Caco-2 (cell line): ENCODE results near the gene ATP6V1F. TPM values are rescaled to one million over a fixed set of nuclear protein-coding genes. Genes with fewer than 3 reads are reported as not detected.

Experiments
- BruUV-seq: library from RNA; stranded (reverse); fragments of 400-500 nt; replicated peaks from 2 replicates; lab custom pipeline; 2021; lab: Mats Ljungman, UMichigan
- CTCF ChIA-PET: fragments of 300-600 bp; sonication (Branson Sonifier 250); formaldehyde crosslinking; loops from one replicate; lab custom pipeline; 2022; ENCODE audit warnings: antibody characterized with exemption; lab: Charles Lee
- POLR2A ChIA-PET: fragments of 300-600 bp; sonication (Branson Sonifier 250); formaldehyde crosslinking; loops from one replicate; lab custom pipeline; 2022; ENCODE audit warnings: antibody characterized with exemption; lab: Charles Lee
- DNase-seq, 2 experiments: peaks; one replicate each; pipeline versions ENCODE4 v3.0.0 to v3.0.0-alpha.2; 2020 to 2022
- H3K27me3 ChIP-seq: replicated peaks from 2 replicates; pipeline ENCODE4 v1.6.0; 2011; ENCODE audit warnings: low read length; ENCODE audit not compliant: control insufficient read depth, insufficient read depth
- H3K36me3 ChIP-seq: 2 replicates; pipeline ENCODE4 v1.5.1; 2011; ENCODE audit warnings: low read length; ENCODE audit not compliant: control insufficient read depth, insufficient read depth
- H3K4me1 ChIP-seq: fragments of 250-450 bp; sonication (Bioruptor Pico); 2 replicates; pipeline ENCODE4 v1.5.1; 2020; ENCODE audit warnings: mild to moderate bottlenecking
- H3K4me3 ChIP-seq: 2 replicates; pipeline ENCODE4 v1.5.1; 2011; ENCODE audit warnings: low read depth, mild to moderate bottlenecking, control low read depth, low read length
- H3K9me3 ChIP-seq: fragments of 250-450 bp; sonication (Bioruptor Pico); 2 replicates; pipeline ENCODE4 v1.5.1; 2020; ENCODE audit warnings: mild to moderate bottlenecking, moderate library complexity
- H3K27ac Mint-ChIP-seq: one replicate; pipeline ENCODE4 v1.8.0; 2022; ENCODE audit warnings: mixed read lengths; ENCODE audit not compliant: unreplicated experiment
- H3K27me3 Mint-ChIP-seq: one replicate; pipeline ENCODE4 v1.8.0; 2022; ENCODE audit warnings: mixed read lengths; ENCODE audit not compliant: insufficient read depth, unreplicated experiment
- H3K36me3 Mint-ChIP-seq: one replicate; pipeline ENCODE4 v1.8.0; 2022; ENCODE audit warnings: mild to moderate bottlenecking, mixed read lengths; ENCODE audit not compliant: insufficient read depth, unreplicated experiment
- H3K4me1 Mint-ChIP-seq: one replicate; pipeline ENCODE4 v1.8.0; 2022; ENCODE audit warnings: low read depth, mixed read lengths; ENCODE audit not compliant: unreplicated experiment
- H3K4me3 Mint-ChIP-seq: one replicate; pipeline ENCODE4 v1.8.0; 2022; ENCODE audit warnings: mild to moderate bottlenecking, moderate library complexity, mixed read lengths; ENCODE audit not compliant: unreplicated experiment
- H3K9me3 Mint-ChIP-seq: one replicate; pipeline ENCODE4 v1.8.0; 2022; ENCODE audit warnings: mixed read lengths; ENCODE audit not compliant: unreplicated experiment
- intact Hi-C: fragments of 100-400 bp; cut with micrococcal nuclease; formaldehyde crosslinking; loops from one replicate; pipeline ENCODE4 v1.10.0; 2022; ENCODE audit not compliant: unreplicated experiment
- total RNA-seq: library from RNA; stranded (reverse); gene quantifications from 2 replicates; pipeline ENCODE4 v1.2.3, GENCODE V29; 2022
- TF ChIP-seq, protein P1 (sequence below), 2 experiments: fragments of 200-600 bp in 1 of 2; IDR thresholded peaks; 1 replicate in 1 of 2; 2 replicates in 1 of 2; pipeline versions ENCODE4 v1.5.1 to v1.8.0; 2011 to 2022; ENCODE audit warnings: antibody characterized with exemption in 1 of 2, control low read depth in 1 of 2, inconsistent platforms in 1 of 2, low read depth in 1 of 2, low read length in 1 of 2, mild to moderate bottlenecking in 1 of 2, moderate library complexity in 1 of 2; ENCODE audit not compliant: insufficient read depth in 1 of 2, severe bottlenecking in 1 of 2, unreplicated experiment in 1 of 2

The ATP6V1F gene
- total RNA-seq, 1 experiment from 2014 or later, result 162 TPM

DNA sequence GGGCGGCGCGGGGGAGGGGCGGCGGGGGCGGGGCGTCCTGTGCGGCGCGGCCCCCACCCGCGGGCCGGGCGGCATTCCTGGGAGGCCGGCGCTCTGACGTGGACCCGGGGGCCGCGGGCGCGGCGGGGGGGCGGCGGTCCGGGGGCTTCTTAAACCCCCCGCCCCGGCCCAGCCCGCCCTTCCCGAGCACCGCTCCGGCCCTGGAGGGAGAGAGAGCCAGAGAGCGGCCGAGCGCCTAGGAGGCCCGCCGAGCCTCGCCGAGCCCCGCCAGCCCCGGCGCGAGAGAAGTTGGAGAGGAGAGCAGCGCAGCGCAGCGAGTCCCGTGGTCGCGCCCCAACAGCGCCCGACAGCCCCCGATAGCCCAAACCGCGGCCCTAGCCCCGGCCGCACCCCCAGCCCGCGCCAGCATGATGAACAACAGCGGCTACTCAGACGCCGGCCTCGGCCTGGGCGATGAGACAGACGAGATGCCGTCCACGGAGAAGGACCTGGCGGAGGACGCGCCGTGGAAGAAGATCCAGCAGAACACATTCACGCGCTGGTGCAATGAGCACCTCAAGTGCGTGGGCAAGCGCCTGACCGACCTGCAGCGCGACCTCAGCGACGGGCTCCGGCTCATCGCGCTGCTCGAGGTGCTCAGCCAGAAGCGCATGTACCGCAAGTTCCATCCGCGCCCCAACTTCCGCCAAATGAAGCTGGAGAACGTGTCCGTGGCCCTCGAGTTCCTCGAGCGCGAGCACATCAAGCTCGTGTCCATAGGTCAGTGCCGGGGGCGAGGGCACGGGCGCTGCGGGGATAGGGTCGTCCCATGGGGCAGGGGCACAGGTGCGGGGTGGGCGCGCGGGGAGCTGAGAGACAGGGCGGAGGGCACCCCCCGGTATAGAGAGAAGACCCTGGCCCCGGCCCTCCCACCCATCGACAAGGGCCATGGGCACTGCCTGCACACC lies 32.2 kb upstream of the ATP6V1F start, which contains the start of gene FLNC:
Gene FLNC (plus strand): TSS at position 176 of the 947 bp plus-strand sequence. CDS start 232 bp downstream, at position 408.
- Mint-ChIP-seq H3K9me3 (no peaks in the 10 kb centered on the region), H3K36me3 (peaks cover 12% of the 10 kb centered on the region), H3K27me3 (no peaks in the 10 kb centered on the region), H3K27ac (peak within 1 kb of the TSS; percentile 42), H3K4me1 (peaks cover 33% of the 10 kb centered on the region), H3K4me3 (peak within 1 kb of the TSS; percentile 75)
- no peaks in the 10 kb centered on the region for H3K9me3 ChIP-seq
- no peaks in the 10 kb centered on the region for H3K36me3 ChIP-seq
- intact Hi-C loops, result loop anchor here (2.0 to 5.0 kb wide), 2 partner anchors 32 to 38 kb away; partner anchors contain the start of genes ATP6V1F and CCDC136
- no peaks in the 10 kb centered on the region for H3K27me3 ChIP-seq
- peak within 1 kb of the TSS; percentile 74 for H3K4me3 ChIP-seq
- TF ChIP-seq, protein P1, sequence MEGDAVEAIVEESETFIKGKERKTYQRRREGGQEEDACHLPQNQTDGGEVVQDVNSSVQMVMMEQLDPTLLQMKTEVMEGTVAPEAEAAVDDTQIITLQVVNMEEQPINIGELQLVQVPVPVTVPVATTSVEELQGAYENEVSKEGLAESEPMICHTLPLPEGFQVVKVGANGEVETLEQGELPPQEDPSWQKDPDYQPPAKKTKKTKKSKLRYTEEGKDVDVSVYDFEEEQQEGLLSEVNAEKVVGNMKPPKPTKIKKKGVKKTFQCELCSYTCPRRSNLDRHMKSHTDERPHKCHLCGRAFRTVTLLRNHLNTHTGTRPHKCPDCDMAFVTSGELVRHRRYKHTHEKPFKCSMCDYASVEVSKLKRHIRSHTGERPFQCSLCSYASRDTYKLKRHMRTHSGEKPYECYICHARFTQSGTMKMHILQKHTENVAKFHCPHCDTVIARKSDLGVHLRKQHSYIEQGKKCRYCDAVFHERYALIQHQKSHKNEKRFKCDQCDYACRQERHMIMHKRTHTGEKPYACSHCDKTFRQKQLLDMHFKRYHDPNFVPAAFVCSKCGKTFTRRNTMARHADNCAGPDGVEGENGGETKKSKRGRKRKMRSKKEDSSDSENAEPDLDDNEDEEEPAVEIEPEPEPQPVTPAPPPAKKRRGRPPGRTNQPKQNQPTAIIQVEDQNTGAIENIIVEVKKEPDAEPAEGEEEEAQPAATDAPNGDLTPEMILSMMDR (IDR thresholded peaks at IDR 0.05; ENCODE audit: insufficient read depth in 1 of 2, low read depth in 1 of 2, low read length in 1 of 2, severe bottlenecking in 1 of 2, unreplicated experiment in 1 of 2), result no peak
- POLR2A ChIA-PET, result no interaction called here
- CTCF ChIA-PET, result interaction anchor here (1.1 kb wide), 1 partner anchor 11 kb away, joined by 6 read pairs; no protein-coding TSS in a partner anchor
- DNase-seq, result peak; percentile 61 to 71
- H3K4me1 ChIP-seq, result peaks cover 43% of the 10 kb centered on the region
- TSS peak; percentile 81 for BruUV-seq

GRCh38 chr7:128831178-128831993 lies 31.3 kb upstream of the ATP6V1F start:
- no peaks in the 10 kb centered on the region for H3K36me3 ChIP-seq
- peak overlapping the region; percentile 75 for H3K4me3 Mint-ChIP-seq
- peak overlapping the region; percentile 74 for H3K4me3 ChIP-seq
- peak in 1 of 2 experiments; percentile 42 for DNase-seq
- H3K36me3 Mint-ChIP-seq, result peaks cover 12% of the 10 kb centered on the region
- no peaks in the 10 kb centered on the region for H3K27me3 Mint-ChIP-seq
- H3K4me1 Mint-ChIP-seq, result peaks cover 33% of the 10 kb centered on the region
- no peak overlapping the region for H3K27ac Mint-ChIP-seq
- intact Hi-C loops, result loop anchor here (2.0 to 5.0 kb wide), 2 partner anchors 31 to 39 kb away; partner anchors contain the start of genes ATP6V1F and CCDC136
- POLR2A ChIA-PET, result no interaction called here
- peaks cover 43% of the 10 kb centered on the region for H3K4me1 ChIP-seq
- H3K27me3 ChIP-seq, result no peaks in the 10 kb centered on the region
- BruUV-seq, result no TSS peak
- CTCF ChIA-PET, result interaction anchor here (1.1 to 1.3 kb wide), 2 partner anchors 10 to 32 kb away, joined by 4 to 6 read pairs; partner anchors contain the start of gene ATP6V1F
- H3K9me3 Mint-ChIP-seq, result no peaks in the 10 kb centered on the region
- TF ChIP-seq, protein P1 (IDR thresholded peaks at IDR 0.05; ENCODE audit: insufficient read depth in 1 of 2, low read depth in 1 of 2, low read length in 1 of 2, severe bottlenecking in 1 of 2, unreplicated experiment in 1 of 2), result no peak
- H3K9me3 ChIP-seq, result no peaks in the 10 kb centered on the region
